AG04450 (cell line): Measurements from ENCODE around the gene KHDC1L. TPM values are rescaled to one million over a fixed set of nuclear protein-coding genes. Genes with fewer than 3 reads are reported as not detected.
"Not testable (repeated sequence)": the region's sequence is repeated elsewhere in the genome, so short reads cannot be mapped to it uniquely, and the experiment has no call there.

Source experiments
- CTCF ChIA-PET: fragments of 300-600, 350-600 bp; formaldehyde crosslinking; extraction: SDS; loops from one replicate; lab custom pipeline; 2022; ENCODE audit warnings: antibody characterized with exemption, inconsistent platforms; lab: Charles Lee
- POLR2A ChIA-PET: fragments of 350-600 bp; formaldehyde crosslinking; extraction: SDS; loops from one replicate; lab custom pipeline; 2021; ENCODE audit warnings: antibody characterized with exemption, inconsistent platforms; lab: Yijun Ruan, JAX
- DNase-seq: peaks from one replicate; pipeline ENCODE4 v3.0.0-alpha.2; 2011; ENCODE audit warnings: low read depth, low spot score
- H3K27ac ChIP-seq: one replicate; pipeline ENCODE4 v1.5.1; 2012; ENCODE audit warnings: low read depth, low read length, control low read depth
- H3K27me3 ChIP-seq: one replicate; pipeline ENCODE4 v1.6.0; 2012; ENCODE audit warnings: low read length; ENCODE audit not compliant: control insufficient read depth, insufficient read depth
- H3K4me3 ChIP-seq: 2 replicates; pipeline ENCODE4 v1.5.1; 2011; ENCODE audit warnings: mild to moderate bottlenecking, low read depth, low read length, control low read depth
- H3K9me3 ChIP-seq: 2 replicates; pipeline ENCODE4 v1.5.1; 2012; ENCODE audit warnings: low read length; ENCODE audit not compliant: control insufficient read depth, insufficient read depth
- CTCF ChIP-seq: IDR thresholded peaks from 2 replicates; pipeline ENCODE4 v1.5.1; 2011; ENCODE audit warnings: low read depth, low read length, control low read depth, inconsistent platforms
- polyA plus RNA-seq: library from polyadenylated mRNA; depleted of rRNA; stranded (reverse); fragments of >200 nt; gene quantifications from 2 replicates; pipeline ENCODE4 v1.2.3, GENCODE V29; 2011

Gene KHDC1L
- polyA plus RNA-seq, 1 experiment: 0.27 TPM

DNA sequence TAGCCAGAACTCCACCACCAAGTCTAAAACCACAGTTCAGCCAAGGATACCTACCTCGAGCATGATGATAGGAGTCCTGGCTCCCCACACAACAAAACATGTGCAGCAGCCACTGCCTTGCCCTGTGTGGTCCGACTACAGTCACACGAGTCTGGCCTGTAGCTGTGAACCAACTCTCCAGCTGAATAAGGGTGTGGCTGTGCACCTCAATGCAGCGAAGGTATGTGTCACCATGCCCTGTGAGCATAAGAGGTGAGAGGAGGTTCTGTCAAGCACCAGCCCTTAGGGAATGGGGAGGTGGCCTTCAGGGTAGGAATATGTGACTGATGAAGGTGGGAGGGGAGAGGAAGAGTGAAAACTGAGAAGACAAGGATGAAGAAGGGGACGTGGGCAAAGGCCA lies 16.7 kb upstream of the KHDC1L start:
- no peak for TF ChIP-seq CTCF
- Histone ChIP-seq H3K4me3 (no peak overlapping the region), H3K27me3 (no peaks in the 10 kb centered on the region), H3K27ac (no peak overlapping the region), H3K9me3 (no peaks in the 10 kb centered on the region)
- ChIA-PET CTCF (no interaction called here), POLR2A (no interaction called here)
- DNase-seq: no peak

DNA sequence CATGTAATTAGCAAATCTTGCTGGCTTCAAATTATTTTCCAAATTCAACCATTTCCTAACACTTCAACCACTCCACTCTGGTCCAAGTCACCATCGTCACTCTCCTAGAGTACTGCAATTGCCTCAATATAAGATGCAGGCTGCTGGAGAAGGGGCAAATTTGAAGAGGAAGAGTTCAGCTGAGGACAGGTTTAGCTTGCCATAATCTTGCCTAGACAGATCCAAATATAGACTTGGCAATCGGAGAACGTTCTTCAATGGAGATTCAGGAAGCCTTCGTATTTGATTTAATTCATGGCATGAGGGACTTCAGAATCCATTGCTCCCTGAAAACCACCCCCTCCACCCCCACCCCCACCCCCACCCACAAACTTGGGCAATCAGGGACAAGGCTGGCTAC lies 15.4 kb upstream of the KHDC1L start:
- no peak for TF ChIP-seq CTCF
- Histone ChIP-seq H3K27ac (no peak overlapping the region), H3K4me3 (no peak overlapping the region), H3K27me3 (no peaks in the 10 kb centered on the region), H3K9me3 (no peaks in the 10 kb centered on the region)
- DNase-seq: no peak
- ChIA-PET POLR2A (no interaction called here), CTCF (no interaction called here)

DNA sequence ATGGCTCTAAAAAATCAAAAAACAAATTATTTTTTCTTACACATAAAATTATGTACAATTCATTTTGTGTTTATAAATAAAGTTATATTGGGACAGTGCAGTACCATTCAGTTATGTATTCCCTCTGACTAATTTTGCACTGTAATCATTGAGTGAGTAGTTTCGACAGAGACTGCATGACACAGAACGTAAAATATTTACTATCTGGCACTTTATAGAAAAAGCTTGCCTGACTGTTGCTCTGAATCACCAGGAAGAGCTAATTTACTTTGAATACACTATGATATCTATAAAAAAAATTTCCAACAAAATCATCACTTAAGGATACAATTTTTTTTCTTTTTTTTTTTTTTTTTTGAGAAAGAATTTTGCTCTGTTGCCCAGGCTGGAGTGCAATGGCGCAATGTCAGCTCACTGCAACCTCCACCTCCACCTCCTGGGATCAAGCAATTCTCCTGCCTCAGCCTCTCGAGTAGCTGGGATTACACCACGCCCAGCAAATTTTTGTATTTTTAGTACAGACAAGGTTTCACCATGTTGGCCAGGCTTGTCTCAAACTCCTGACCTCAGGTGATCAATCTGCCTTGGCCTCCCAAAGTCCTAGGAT lies 11.0 kb upstream of the KHDC1L start:
- Histone ChIP-seq H3K27ac (peak overlapping the region; percentile 57), H3K27me3 (no peaks in the 10 kb centered on the region), H3K4me3 (no peak overlapping the region), H3K9me3 (no peaks in the 10 kb centered on the region)
- POLR2A ChIA-PET: interaction anchor here (0.7 kb wide), 2 partner anchors 120 to 417 kb away, joined by 5 to 6 read pairs; no protein-coding TSS in a partner anchor
- TF ChIP-seq CTCF: no peak
- peak; percentile 68 for DNase-seq
- CTCF ChIA-PET: interaction anchor here (0.6 to 0.7 kb wide), 3 partner anchors 33 to 1666 kb away, joined by 3 to 6 read pairs (median 4); no protein-coding TSS in a partner anchor

GRCh38 chr6:73234733-73235132 lies 9.4 kb upstream of the KHDC1L start:
- peak; percentile 30 for DNase-seq
- ChIA-PET CTCF (no interaction called here), POLR2A (no interaction called here)
- H3K27ac ChIP-seq: no peak overlapping the region
- H3K4me3 ChIP-seq: no peak overlapping the region
- H3K27me3 ChIP-seq: no peaks in the 10 kb centered on the region
- TF ChIP-seq CTCF: no peak
- peaks cover 2% of the 10 kb centered on the region; the same call in 1 of the 2 replicates for H3K9me3 ChIP-seq

GRCh38 chr6:73233971-73234370 lies 8.7 kb upstream of the KHDC1L start:
- CTCF ChIA-PET: not testable (repeated sequence)

More at GRCh38 chr6:73233971-73234370, 8.7 kb upstream of the KHDC1L start:
- H3K27ac ChIP-seq, H3K27me3 ChIP-seq, POLR2A ChIA-PET, DNase-seq, H3K4me3 ChIP-seq, H3K9me3 ChIP-seq: not testable (repeated sequence)
